ENCODE results near the gene WASF1. TPM values are rescaled to one million over a fixed set of nuclear protein-coding genes. Genes with fewer than 3 reads are reported as not detected.

Gene WASF1
- polyA plus RNA-seq, 2 of the 4 experiments (the other 2 are of a cell fraction): 12.8 to 21.0 TPM

- POLR2A ChIA-PET: no interaction called here
- no peak overlapping the region for H3K27ac ChIP-seq
- FAIRE-seq: no peak
- DNase-seq (ENCODE audit: low read depth in 1 of 2, low spot score in 1 of 2): no peak
- H3K9me3 ChIP-seq: no peaks in the 10 kb centered on the region
- ATAC-seq: no peak
- H3K4me2 ChIP-seq: no peak overlapping the region
- H3K4me1 ChIP-seq: peaks cover 3% of the 10 kb centered on the region; the same call in 1 of the 3 replicates
- H3K4me3 ChIP-seq: no peak overlapping the region
- TF ChIP-seq ZFP36 (IDR thresholded peaks at IDR 0.05; ENCODE audit: borderline replicate concordance, partially characterized antibody) (no peak), HOXB13 (CRISPR knock-in tag; IDR thresholded peaks at IDR 0.05; ENCODE audit: low read depth) (no peak), ATOH8 (CRISPR knock-in tag; IDR thresholded peaks at IDR 0.05; ENCODE audit: low read depth) (no peak), FOSB (CRISPR knock-in tag; IDR thresholded peaks at IDR 0.05) (no peak)
- WGBS (ENCODE audit: missing lambda C conversion rate): 55% methylated on average over 1 of the region's 1 CpG
- CTCF ChIA-PET: interaction anchor here (0.7 to 1.0 kb wide), 3 partner anchors 47 to 288 kb away, joined by 3 to 4 read pairs (median 3); no protein-coding TSS in a partner anchor
Measured at GRCh38 chr6:110101885-110102284, 77.6 kb downstream of the WASF1 start.

GRCh38 chr6:110098511-110099116, 80.9 kb downstream of the WASF1 start:
- DNase-seq (ENCODE audit: low read depth in 1 of 2, low spot score in 1 of 2) (no peak), ATAC-seq (no peak), FAIRE-seq (no peak)
- POLR2A ChIA-PET: no interaction called here
- H3K4me2 ChIP-seq: no peak overlapping the region
- CTCF ChIA-PET: no interaction called here
- WGBS (ENCODE audit: missing lambda C conversion rate): 90% methylated on average over 7 of the region's 7 CpGs
- TF ChIP-seq ZC3H11A (IDR thresholded peaks at IDR 0.05) (no peak), HOXB13 (CRISPR knock-in tag; IDR thresholded peaks at IDR 0.05; ENCODE audit: low read depth) (no peak), CHD4 (IDR thresholded peaks at IDR 0.05; ENCODE audit: borderline replicate concordance) (no peak), EHMT2 (IDR thresholded peaks at IDR 0.05; ENCODE audit: low read depth) (no peak)
- H3K4me1 ChIP-seq: peaks cover 4% of the 10 kb centered on the region; the same call in 1 of the 3 replicates
- H3K4me3 ChIP-seq: no peak overlapping the region
- no peaks in the 10 kb centered on the region for H3K9me3 ChIP-seq
- H3K27ac ChIP-seq: no peak overlapping the region

GRCh38 chr6:110097443-110097842, 82.0 kb downstream of the WASF1 start:
- CTCF ChIA-PET: no interaction called here
- no peak for ATAC-seq
- H3K4me2 ChIP-seq: no peak overlapping the region

GRCh38 chr6:110095935-110096334, 83.5 kb downstream of the WASF1 start:
- DNase-seq (ENCODE audit: low read depth in 1 of 2, low spot score in 1 of 2) (no peak), ATAC-seq (no peak), FAIRE-seq (no peak)
- Histone ChIP-seq H3K4me3 (no peak overlapping the region), H3K9me3 (no peaks in the 10 kb centered on the region), H3K4me2 (no peak overlapping the region), H3K27ac (no peak overlapping the region), H3K4me1 (peaks cover 4% of the 10 kb centered on the region; the same call in 1 of the 3 replicates)
- ChIA-PET POLR2A (no interaction called here), CTCF (no interaction called here)
- TF ChIP-seq RFX5 (IDR thresholded peaks at IDR 0.05): no peak
- TF ChIP-seq BHLHE40 (IDR thresholded peaks at IDR 0.05; ENCODE audit: low read depth, low read length): no peak
- TF ChIP-seq KDM1A (IDR thresholded peaks at IDR 0.05; ENCODE audit: low read depth): no peak
- TF ChIP-seq BCL3 (IDR thresholded peaks at IDR 0.05): no peak
- TF ChIP-seq JUNB (IDR thresholded peaks at IDR 0.05): no peak
- no peak for TF ChIP-seq PHF8 (IDR thresholded peaks at IDR 0.05; ENCODE audit: borderline replicate concordance, low read depth)
- no peak for TF ChIP-seq HMGXB4 (CRISPR knock-in tag; IDR thresholded peaks at IDR 0.05; ENCODE audit: borderline replicate concordance)
- no peak for TF ChIP-seq GATA3 (IDR thresholded peaks at IDR 0.05; ENCODE audit: borderline replicate concordance)
- TF ChIP-seq MAFK (IDR thresholded peaks at IDR 0.05; ENCODE audit: partially characterized antibody): no peak
- no peak for TF ChIP-seq MAX (IDR thresholded peaks at IDR 0.05)
- TF ChIP-seq CEBPB (IDR thresholded peaks at IDR 0.05): no peak
- no peak for TF ChIP-seq POLR2AphosphoS2 (conservative IDR thresholded peaks at IDR 0.05; ENCODE audit: low read length)
- no peak for TF ChIP-seq ESRRA (IDR thresholded peaks at IDR 0.05; ENCODE audit: borderline replicate concordance, low read length)
- 97% methylated on average over 1 of the region's 1 CpG for WGBS (ENCODE audit: missing lambda C conversion rate)

More at GRCh38 chr6:110097443-110097842, 82.0 kb downstream of the WASF1 start:
- POLR2A ChIA-PET: no interaction called here
- FAIRE-seq (no peak), DNase-seq (ENCODE audit: low read depth in 1 of 2, low spot score in 1 of 2) (no peak)
- Histone ChIP-seq H3K4me1 (peaks cover 4% of the 10 kb centered on the region; the same call in 1 of the 3 replicates), H3K4me3 (no peak overlapping the region), H3K27ac (no peak overlapping the region), H3K9me3 (no peaks in the 10 kb centered on the region)
- 36% methylated on average over 3 of the region's 3 CpGs for WGBS (ENCODE audit: missing lambda C conversion rate)
- no peak for TF ChIP-seq CBX8 (IDR thresholded peaks at IDR 0.05)
- TF ChIP-seq CEBPB (IDR thresholded peaks at IDR 0.05): no peak

Measured in A549 (cell line).